ENCODE data around the gene SLC6A20. TPM values are rescaled to one million over a fixed set of nuclear protein-coding genes. Genes with fewer than 3 reads are reported as not detected.

Gene SLC6A20
- polyA plus RNA-seq, 3 donors = 0.07 to 0.18 (median 0.12) TPM

DNA sequence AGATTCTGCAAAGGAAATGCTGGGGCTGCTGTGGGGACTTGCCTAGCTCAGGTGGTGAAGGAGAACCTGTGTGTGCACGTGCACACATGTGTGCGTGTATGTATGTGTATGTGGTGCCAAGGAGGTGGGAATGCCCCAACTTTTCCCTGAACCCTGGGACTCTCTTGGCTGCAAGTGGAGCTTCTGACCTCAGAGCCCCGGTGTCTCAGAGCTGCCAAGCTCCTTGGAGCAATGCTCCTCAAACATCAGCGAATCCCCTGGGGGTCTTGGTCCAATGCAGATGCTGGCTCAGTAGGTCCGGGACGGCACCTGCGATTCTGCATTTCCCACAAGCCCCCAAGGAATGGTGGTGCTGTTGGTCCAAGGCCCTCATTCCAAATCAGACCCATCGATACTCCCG is 5.8 kb upstream of the SLC6A20 start:
- DNase-seq (ENCODE audit: low read depth in 3 of 3, low spot score in 2 of 3) = no peak

DNA sequence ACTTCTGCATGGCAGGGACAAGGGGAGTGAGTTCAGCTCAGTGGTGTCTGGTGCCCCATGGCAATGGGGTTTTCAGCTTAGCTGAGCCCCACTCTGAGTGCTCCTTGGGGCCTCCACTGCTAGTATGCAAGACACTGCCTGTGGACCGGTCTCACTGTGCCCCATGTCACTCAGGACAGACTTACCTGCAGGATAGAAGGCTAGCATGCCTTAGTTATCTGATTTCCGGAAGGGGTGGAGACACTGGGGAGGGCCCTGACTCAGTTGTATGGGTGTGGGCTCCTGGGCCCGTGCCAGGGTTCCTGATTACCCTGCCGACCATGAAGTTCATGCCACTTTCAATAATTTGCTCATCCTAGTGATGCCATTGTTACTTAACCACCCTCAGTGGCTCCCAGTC is 4.3 kb upstream of the SLC6A20 start:
- no peak for DNase-seq (ENCODE audit: low read depth in 3 of 3, low spot score in 2 of 3)

DNA sequence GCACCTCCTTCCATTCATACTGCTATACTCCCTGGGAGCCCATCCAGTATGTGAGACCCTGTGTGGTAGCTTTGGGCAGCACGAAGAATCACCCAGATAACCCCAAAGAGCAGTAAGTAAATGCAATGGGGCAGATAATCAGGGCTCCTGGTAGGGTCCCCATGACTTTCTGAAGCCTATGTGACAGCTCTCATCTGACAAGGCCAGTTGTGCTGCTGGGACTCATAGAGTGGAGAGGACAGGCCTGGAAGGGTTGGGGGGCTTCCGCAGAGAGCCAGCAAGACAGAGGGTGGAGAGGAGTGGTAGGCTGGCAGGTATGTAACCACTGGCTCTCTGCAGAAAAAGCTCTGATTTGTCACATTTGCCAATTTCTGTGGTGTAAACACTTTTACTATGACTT is 3.2 kb upstream of the SLC6A20 start:
- DNase-seq (ENCODE audit: low read depth in 3 of 3, low spot score in 2 of 3) = no peak

DNA sequence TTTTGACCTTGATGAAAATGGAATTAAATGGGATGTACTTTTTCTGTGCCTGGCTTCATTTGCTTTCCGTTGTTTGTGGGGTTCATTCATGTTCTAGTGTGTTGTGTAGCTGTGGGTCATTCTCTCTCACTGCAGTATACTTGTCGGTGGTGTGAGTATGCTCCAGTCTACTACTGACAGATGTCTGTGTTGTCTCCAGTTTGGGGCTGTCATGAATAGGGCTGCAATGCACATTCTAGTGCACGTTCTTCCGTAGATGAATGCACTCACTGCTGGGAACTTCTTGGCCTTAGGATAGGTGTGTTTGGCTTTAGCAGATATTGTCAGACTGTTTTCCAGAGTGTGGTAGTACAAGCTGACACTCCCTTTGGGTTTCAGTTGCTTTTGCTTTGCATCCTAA is 1.7 kb upstream of the SLC6A20 start:
- no peak for DNase-seq (ENCODE audit: low read depth in 3 of 3, low spot score in 2 of 3)

DNA sequence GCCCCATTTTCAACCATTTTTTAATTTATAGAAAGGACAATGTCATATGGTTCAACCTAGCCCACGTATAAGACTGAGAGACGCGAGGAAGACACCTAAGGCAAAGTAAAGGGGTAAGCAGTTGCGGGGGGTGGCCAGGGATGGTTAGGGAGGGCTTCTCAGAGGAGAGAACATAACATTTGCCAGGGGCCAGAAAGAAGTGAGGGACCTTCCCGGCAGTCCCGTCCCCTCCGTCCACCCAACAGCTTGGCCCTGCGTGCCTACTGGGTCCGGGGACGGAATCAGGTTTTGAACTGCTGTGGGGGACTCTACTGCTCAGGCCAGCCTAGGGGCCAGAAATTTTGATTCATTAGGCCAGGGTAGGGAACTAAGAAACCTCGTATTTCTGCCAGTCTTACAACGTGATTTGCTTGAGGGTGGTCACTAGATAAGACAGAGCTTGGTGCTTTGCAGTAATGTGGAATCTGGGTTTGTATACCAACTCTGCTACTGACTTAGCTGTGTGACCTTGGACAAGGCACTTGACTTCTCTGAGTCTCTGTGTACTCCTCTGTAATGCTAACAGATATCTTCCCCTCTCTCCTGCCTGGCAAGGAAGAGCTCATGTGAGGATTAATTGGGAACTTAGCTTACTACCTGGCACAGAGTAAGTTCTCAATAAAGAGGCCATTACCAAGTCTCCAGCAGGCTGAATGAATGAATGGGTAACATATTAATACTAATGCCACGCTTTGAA is 734 bp upstream of the SLC6A20 start:
- no peak for DNase-seq (ENCODE audit: low read depth in 3 of 3, low spot score in 2 of 3)

DNA sequence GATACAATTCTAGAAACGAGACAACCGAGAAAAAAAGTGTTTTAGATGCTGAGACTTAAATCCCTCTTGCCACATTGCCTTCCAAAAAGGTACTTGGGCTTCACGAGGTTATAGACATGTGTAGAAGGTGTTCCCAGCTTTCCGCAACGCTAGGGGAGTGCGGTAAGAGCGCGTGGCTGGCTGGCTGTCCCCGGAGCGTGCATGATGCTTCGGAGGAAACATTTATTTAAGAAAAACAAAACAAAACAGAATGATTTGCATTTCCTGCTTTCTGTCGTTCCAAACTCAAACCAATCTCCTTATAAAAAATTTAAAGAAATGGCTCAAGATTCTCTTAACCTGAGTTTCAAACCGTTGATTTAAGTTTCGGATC is 841 bp downstream of the SLC6A20 start:
- DNase-seq (ENCODE audit: low read depth in 3 of 3, low spot score in 2 of 3) = peak; percentile 12 to 21 (median 19)

DNA sequence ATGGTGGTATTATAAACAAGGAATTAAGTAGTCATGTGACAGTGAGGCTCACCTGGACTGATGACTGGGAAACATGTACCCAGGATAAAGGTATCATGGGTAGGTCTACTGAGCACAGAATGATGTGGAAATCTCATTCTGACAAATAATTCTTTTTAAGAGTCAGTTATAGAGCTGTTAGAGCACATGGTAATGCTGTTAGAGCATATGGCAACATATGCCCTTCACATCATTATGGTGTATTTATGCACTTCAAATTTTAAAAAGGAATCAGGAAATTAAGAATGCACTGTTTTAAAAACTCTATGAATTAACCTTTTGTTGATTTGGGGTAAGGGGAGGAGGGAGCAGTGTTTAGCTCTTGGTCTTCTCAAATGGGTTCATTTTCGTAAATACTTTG is 1.7 kb downstream of the SLC6A20 start:
- no peak for DNase-seq (ENCODE audit: low read depth in 3 of 3, low spot score in 2 of 3)

DNA sequence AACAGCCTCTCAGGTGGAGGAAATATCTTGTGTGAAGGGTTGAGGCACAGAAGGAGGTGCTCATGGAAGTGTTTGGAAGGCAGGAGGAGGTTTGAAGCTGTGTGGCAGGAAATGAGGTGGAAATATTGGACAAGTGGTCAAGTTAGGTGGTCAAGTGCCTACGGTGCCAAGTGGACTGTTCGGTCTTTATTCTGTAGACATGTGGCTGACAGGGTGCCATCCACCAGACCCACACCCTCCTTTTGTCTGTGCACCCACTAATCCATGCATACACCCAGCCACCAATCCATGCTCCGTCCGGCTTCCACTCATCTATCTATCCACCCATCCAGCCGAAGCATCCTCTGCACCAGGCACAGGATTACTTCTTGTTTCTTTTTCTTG is 2.2 kb downstream of the SLC6A20 start:
- DNase-seq (ENCODE audit: low read depth in 3 of 3, low spot score in 2 of 3) = no peak

DNA sequence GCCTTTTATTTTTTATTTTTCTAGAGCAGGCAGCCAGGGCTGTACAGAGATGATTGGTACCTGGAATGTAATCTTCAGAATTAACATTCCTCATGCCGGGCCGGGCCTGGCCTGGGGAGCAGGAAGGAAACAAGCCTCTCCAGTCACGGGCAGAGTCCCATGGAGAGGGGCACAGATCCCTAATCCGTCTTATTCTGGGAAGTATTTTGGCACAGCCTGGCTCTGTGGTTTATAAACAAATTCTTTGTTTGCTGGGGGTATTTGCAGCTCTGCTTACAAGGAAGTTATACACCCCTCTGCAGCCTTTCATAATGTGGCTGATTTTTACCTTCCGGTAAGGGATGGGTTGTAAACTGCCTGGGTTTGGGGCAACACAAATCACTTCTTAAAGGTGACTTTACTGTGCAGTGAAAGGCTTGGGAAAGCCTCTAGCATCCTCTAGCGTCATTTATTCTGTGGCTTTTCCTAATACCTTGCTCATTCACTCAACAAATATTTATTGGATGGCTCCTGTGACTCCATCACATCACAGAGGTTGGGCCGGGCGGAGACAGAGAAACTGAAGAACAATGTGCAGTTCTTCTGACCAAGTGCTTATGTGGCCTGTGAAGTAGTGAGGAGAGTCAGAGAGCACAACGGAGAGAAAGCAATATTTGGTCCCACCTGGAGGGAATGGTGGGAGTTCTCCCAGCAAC is 2.7 kb downstream of the SLC6A20 start:
- DNase-seq (ENCODE audit: low read depth in 3 of 3, low spot score in 2 of 3) = no peak

DNA sequence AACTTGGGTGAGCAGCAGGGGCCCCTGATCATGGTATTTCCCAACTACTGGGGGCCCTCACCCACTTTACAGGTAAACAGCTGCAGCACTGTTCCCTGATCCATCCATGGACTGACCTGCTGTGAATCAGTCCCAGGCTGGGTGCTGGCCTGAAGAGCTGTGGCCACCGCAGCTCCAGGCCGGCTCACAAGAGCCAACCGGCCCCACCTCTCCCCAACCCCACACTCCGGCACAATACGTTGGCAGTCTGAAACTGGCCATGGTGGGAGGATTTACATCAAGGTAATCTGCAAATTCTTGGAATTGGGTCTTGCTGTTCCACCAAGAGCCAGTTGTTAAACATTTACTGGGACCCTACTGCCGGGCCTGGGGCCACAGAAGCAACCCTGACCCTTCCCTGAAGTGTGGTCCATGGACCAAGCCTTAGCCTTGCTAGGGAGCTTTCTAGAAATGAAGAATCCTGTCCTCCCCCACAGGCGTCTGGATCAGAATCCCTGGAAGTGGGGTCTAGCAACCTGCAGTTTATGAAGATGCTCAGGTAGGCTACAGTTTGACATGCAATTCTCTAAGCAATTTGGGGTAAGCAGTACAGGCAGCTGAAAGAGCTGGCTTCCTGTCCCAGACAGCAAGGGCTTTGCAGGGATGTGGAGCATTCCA is 3.7 kb downstream of the SLC6A20 start:
- no peak for DNase-seq (ENCODE audit: low read depth in 3 of 3, low spot score in 2 of 3)

DNA sequence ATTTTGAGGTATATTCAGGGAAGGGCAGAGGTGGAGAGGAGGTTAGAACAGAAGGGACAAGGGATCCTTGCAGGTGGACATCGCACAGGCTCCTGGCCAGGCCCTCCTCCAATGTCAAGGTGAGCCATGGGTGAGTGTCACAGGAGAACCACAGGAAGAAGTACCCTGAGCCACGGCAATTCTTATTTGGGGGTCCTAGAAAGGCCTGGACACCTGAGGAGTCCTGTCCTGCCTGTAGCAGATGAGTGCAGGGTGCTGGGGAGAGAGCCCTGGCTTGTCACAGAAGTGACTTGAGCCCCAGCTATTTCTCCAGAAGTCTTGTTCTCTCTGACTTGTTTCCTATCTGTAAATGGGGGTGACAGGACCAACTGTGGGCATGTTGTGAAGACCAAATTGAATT is 4.3 kb downstream of the SLC6A20 start:
- no peak for DNase-seq (ENCODE audit: low read depth in 3 of 3, low spot score in 2 of 3)

DNA sequence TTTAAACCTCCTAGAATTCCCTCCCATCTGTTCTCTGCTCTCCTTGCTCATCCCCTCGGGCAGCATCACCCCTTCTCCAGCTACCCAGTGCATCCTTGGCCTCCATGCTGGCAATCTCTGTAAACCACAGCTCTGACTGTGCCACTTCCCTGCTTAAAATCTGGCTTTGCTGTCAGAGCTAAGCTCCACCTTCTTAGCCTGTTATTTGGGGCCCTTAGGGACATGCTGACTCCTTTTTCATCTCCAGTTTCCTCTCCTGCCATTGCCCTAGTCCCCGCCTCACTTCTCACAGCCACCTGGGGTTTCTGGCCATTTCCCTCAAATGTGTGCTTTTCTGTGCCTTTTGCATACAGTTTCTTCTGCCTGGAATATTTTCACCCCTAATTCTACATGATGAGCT is 5.7 kb downstream of the SLC6A20 start:
- DNase-seq (ENCODE audit: low read depth in 3 of 3, low spot score in 2 of 3) = no peak

DNA sequence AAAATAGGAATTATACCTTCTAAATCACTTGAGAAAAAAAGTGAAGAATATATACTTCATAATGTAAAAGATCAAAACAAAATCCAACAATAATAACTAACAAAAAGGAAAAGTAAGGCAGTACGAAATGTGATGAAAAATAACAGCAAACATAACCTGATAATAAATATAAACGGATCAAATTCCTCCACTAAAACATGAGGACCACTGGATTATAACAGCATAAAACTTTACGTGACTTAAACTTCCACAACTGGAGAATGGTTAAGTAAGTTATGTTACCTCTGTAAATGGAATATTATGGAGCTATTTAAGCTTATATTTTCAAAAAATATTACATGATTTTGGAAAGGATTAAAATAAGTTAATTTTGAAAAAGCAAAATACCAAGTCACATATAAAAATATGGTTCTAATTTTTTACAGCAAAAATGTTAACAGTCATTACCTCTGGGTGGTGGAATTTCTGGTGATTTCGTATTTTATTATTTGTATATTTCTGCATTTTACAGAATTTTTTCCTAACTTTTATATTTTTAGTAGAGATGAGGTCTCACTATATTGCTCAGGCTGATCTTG is 7.0 kb downstream of the SLC6A20 start:
- DNase-seq (ENCODE audit: low read depth in 3 of 3, low spot score in 2 of 3) = no peak

DNA sequence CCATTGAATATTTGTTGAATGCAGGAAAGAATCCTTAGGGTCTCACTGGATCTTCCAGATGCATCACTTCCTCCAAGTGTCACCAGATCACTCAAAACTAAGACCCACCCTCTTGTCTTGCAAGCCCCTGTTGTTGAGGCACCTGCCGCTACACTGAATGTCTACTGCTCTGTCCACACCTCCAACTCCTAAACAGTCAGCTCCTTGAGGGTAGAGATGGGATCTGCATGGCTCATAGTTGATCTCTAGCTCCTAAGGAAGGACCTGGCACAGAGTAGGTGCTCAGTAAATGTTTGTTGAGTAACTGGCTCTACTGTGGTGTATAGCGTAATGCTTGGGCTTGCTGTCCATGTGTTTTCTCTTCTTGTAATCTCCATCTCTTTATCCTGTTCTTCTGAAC is 8.8 kb downstream of the SLC6A20 start:
- no peak for DNase-seq (ENCODE audit: low read depth in 3 of 3, low spot score in 2 of 3)

DNA sequence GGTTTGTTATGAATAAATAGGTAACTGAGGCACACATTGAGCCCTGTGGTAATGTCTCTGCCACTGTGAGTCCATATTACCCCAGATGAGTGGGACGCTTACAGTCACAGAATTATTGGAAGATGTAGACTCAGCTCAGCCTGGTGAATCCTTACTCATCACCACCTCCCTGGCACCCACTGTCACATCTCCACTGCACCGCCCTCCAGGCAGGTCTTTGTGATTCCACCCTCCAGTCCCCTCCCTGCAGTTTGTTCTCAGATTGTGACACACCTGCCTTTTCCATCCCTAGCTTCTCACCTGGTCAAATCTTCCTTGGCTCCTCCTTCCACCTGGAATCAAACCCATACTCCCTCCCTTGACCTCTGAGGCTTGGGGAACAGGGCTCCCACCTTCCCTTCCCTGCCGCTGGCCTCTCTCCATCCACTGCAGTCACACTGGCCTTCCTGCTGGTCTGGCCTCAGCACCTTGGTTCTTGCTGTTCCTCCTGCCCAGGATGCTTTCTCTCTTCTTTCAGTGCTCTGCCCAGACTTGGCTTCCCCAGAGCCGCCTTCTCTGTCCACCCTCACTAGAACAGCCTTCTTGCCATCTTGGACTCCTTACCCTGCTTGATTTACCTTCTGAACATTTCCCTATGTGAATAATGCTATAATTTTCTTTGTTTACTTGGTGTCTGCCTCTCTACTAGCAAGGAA is 9.4 kb downstream of the SLC6A20 start:
- no peak for DNase-seq (ENCODE audit: low read depth in 3 of 3, low spot score in 2 of 3)

DNA sequence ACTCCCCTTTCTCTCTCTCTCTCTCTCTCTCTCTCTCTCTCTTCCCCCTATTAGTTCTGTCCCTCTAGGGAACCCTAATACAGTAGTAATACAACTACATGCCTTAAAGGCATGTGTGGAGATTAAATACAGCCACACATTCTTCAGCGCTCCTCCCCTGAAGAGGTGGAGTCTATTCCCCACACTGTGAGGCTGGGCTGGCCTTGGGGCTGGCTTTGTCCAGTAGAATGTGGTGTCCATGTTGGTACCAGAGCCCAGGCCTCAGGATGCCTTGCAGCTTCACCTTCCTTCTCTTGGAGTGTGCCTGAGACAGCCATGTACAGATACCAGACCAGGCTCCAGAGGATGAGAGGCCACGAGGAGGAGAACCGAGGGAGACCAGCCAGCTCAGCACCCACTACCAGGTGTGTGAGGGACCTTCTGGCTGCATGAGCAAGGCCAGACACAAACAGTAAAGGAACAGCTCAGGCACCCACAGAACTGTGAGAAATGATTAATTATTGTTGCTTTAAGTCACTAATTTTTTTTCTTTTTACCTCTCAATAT is 10.7 kb downstream of the SLC6A20 start:
- no peak for DNase-seq (ENCODE audit: low read depth in 3 of 3, low spot score in 2 of 3)

DNA sequence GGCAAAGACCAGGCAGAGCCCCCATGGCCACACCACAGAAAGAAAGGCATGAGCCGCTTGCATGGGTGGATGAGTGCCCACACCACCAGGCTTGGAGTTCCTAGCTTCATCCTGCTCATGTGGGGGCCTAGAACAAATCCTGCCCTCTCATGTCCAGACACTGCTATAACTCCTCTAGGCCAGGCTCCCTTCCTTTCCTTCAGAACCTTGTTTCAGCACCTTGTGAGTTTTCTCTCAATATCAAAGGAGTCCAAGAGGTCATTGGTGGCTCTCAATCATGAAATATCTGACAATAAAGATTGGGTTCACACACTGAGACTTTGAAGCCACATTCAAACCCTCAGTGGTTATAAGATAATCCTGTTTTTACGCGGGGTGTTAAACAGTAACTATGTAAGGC is 12.7 kb downstream of the SLC6A20 start:
- no peak for DNase-seq (ENCODE audit: low read depth in 3 of 3, low spot score in 2 of 3)

DNA sequence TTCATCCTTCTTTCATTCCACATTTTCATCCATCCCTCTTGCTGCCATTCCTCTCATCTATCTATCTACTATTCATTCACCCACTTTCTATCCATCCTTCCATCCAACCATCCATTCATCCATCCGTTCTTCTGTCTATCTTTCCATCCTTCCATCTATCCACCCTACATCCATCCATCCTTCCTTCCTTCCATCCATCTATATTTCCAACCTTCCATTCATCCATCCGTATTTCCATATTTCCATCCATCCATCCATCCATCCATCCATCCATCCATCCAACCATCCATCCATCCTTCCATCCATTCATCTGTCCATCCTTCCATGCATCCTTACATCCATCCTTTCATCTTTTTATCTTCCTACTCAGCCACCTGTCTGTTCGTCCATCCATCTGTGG is 14.0 kb downstream of the SLC6A20 start:
- no peak for DNase-seq (ENCODE audit: low read depth in 3 of 3, low spot score in 2 of 3)

DNA sequence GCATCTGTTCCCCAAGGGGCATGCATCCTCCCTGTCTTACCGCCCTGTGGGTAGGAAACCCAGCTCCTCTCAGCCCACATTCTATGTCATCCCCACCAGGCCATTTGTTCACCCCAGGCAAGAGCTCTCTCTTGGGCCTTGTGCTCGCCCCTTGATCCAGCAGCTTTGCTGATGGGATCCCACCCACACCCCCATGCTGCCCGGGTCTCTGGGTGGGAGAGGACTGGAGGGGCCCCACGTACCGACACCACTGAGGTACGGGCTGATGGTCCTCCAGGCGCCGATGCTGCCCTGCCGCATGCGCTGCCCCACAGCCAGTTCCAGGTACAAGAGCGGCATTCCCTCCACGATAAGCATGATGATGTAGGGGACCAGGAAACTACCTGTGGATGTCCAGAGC is 14.5 kb downstream of the SLC6A20 start:
- no peak for DNase-seq (ENCODE audit: low read depth in 3 of 3, low spot score in 2 of 3)

DNA sequence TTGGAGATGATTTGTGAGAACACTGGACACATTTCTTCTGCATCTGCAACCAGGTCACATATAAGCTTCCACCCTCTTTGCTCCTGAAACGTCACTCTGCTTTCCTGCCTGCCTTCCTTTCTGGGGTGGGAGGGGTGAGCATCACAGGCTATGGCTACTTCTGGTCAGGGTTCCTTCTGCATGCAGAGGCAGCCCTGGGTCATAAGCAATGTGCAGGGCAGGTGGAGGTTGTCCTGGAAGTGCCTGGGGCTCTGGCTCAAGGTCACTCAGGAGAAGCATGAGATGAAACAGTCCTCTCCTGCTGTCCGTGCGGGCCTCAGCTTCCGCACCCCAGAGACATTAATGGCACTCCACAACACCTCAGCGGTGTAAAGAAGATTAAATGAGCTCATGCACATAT is 15.1 kb downstream of the SLC6A20 start:
- no peak for DNase-seq (ENCODE audit: low read depth in 3 of 3, low spot score in 2 of 3)

Data from right renal cortex interstitium (tissue), 3 donors.